Measurements from ENCODE around the gene TMEM72. TPM values are rescaled to one million over a fixed set of nuclear protein-coding genes. Genes with fewer than 3 reads are reported as not detected.

Gene TMEM72
- polyA plus RNA-seq, 2 of the 4 experiments (the other 2 are of a cell fraction): not detected

- 31% methylated on average over 4 of the region's 4 CpGs for WGBS (ENCODE audit: missing lambda C conversion rate)
- CTCF ChIA-PET: interaction anchor here (1.0 to 4.4 kb wide), 9 partner anchors 9 to 63 kb away, joined by 3 to 69 read pairs (median 14); partner anchors contain the start of gene DEPP1
- FAIRE-seq (no peak), DNase-seq (ENCODE audit: low read depth in 1 of 2, low spot score in 1 of 2) (no peak), ATAC-seq (no peak)
- Histone ChIP-seq H3K4me1 (no peaks in the 10 kb centered on the region), H3K27ac (no peak overlapping the region), H3K4me3 (no peak overlapping the region), H3K9me3 (no peaks in the 10 kb centered on the region), H3K4me2 (no peak overlapping the region)
- no peak for TF ChIP-seq HDAC2 (IDR thresholded peaks at IDR 0.05)
- TF ChIP-seq HES2 (IDR thresholded peaks at IDR 0.05): no peak
- TF ChIP-seq ZSCAN20 (CRISPR knock-in tag; IDR thresholded peaks at IDR 0.05): no peak
- TF ChIP-seq HOXB13 (CRISPR knock-in tag; IDR thresholded peaks at IDR 0.05; ENCODE audit: low read depth): no peak
- no peak for TF ChIP-seq RNF2 (IDR thresholded peaks at IDR 0.05; ENCODE audit: borderline replicate concordance, low read depth)
- TF ChIP-seq ELK1 (IDR thresholded peaks at IDR 0.05; ENCODE audit: low read depth, low read length): no peak
- TF ChIP-seq GATA3 (IDR thresholded peaks at IDR 0.05; ENCODE audit: borderline replicate concordance): no peak
- no peak for TF ChIP-seq MAFK (IDR thresholded peaks at IDR 0.05; ENCODE audit: partially characterized antibody)
- no peak for TF ChIP-seq E2F6 (IDR thresholded peaks at IDR 0.05; ENCODE audit: borderline replicate concordance, low read depth)
- TF ChIP-seq BCL3 (IDR thresholded peaks at IDR 0.05): no peak
- POLR2A ChIA-PET: no interaction called here
Measured at GRCh38 chr10:44930904-44931620, 19.9 kb downstream of the TMEM72 start.

- no peaks in the 10 kb centered on the region for H3K9me3 ChIP-seq
- no peak for TF ChIP-seq FOSL2 (IDR thresholded peaks at IDR 0.05)
- TF ChIP-seq FOSL2 (CRISPR knock-in tag; IDR thresholded peaks at IDR 0.05): no peak
- no peak for TF ChIP-seq POLR2A (IDR thresholded peaks at IDR 0.05; ENCODE audit: low read length)
- TF ChIP-seq E2F6 (IDR thresholded peaks at IDR 0.05; ENCODE audit: borderline replicate concordance, low read depth): no peak
- TF ChIP-seq NR3C1 (IDR thresholded peaks at IDR 0.05): no peak
- TF ChIP-seq HOXB13 (CRISPR knock-in tag; IDR thresholded peaks at IDR 0.05; ENCODE audit: low read depth): no peak
- no peak for TF ChIP-seq CHD2 (IDR thresholded peaks at IDR 0.05; ENCODE audit: low read length, partially characterized antibody)
- TF ChIP-seq RCOR1 (IDR thresholded peaks at IDR 0.05; ENCODE audit: low read depth, low read length): no peak
- TF ChIP-seq ZSCAN20 (CRISPR knock-in tag; IDR thresholded peaks at IDR 0.05): no peak
- no peak for TF ChIP-seq NFE2L2 (conservative IDR thresholded peaks at IDR 0.05; ENCODE audit: low read length)
- TF ChIP-seq KDM1A (IDR thresholded peaks at IDR 0.05; ENCODE audit: low read depth): no peak
- no peak for TF ChIP-seq CBX2 (IDR thresholded peaks at IDR 0.05; ENCODE audit: borderline replicate concordance, low read depth)
- TF ChIP-seq CHD4 (IDR thresholded peaks at IDR 0.05; ENCODE audit: borderline replicate concordance): no peak
- no peak for TF ChIP-seq RAD21 (conservative IDR thresholded peaks at IDR 0.05 in 1 of 2, IDR thresholded peaks at IDR 0.05 in 1 of 2)
- TF ChIP-seq MYC (IDR thresholded peaks at IDR 0.05; ENCODE audit: borderline replicate concordance, low read length): no peak
- no peak for TF ChIP-seq HES2 (IDR thresholded peaks at IDR 0.05)
- no peak for TF ChIP-seq USF2 (IDR thresholded peaks at IDR 0.05)
- TF ChIP-seq CTCF (IDR thresholded peaks at IDR 0.05): no peak
- TF ChIP-seq JUNB (IDR thresholded peaks at IDR 0.05): no peak
- TF ChIP-seq PBX3 (IDR thresholded peaks at IDR 0.05): no peak
- no peak for TF ChIP-seq EHF (CRISPR knock-in tag; IDR thresholded peaks at IDR 0.05)
- no peak overlapping the region for H3K4me2 ChIP-seq
- no peak overlapping the region for H3K4me3 ChIP-seq
- ChIA-PET POLR2A (no interaction called here), CTCF (interaction anchor here (0.6 to 4.4 kb wide), 26 partner anchors 7 to 1282 kb away, joined by 3 to 69 read pairs (median 6); partner anchors contain the start of genes DEPP1 and TMEM72)
- ATAC-seq (no peak; a peak in 1 of 6 replicates), FAIRE-seq (no peak), DNase-seq (ENCODE audit: low read depth in 1 of 2, low spot score in 1 of 2) (no peak)
- no peak overlapping the region for H3K27ac ChIP-seq
- H3K4me1 ChIP-seq: no peaks in the 10 kb centered on the region
- 35% methylated on average over 6 of the region's 10 CpGs for WGBS (ENCODE audit: missing lambda C conversion rate)
Measured at GRCh38 chr10:44931621-44932516, 20.7 kb downstream of the TMEM72 start.
